ENCODE measurements around the gene KRTDAP.

The KRTDAP gene

GRCh38 chr19:35449359-35450043, 40.8 kb downstream of the KRTDAP start:
- DNase-seq, result peak; percentile 24 to 35

DNA sequence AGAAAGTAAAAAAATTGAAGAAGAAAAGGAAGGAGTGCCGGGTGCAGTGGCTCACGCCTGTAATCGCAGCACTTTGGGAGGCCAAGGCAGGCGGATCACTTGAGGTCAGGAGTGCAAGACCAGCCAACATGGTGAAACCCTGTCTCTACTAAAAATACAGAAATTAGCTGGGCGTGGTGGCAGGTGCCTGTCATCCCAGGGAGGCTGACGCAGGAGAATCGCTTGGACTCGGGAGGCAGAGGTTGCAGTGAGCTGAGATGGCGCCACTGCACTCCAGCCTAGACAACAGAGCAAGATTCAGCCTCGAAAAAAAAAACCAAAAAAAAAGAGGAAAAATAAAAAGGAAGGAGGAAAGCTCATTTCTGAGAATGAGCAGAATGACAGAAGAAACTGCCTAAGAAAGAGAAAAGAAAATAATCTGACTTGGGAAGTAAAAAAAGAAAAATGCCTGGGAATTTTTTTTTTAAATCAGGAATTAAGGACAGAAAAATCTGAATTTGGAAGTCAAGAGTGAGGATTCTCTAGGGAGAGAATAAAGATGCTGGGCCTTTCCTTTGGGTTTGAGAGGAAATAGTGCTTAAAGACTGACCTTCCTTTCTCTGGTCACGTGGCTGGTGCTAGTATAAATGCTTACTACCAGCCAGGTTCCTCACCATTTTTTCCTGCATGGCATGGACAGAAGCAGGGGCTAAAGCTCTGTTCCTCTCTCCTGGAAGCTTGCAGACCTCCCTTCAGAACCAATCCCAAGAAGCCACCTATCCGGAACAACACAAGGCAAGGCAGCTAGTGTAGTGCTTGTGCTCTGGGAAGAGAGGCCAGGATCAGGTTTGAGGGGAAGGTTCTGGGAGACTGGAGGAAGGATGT, 42.4 kb downstream of the KRTDAP start, which contains the start of gene FFAR2:
Gene FFAR2 (plus strand): TSS at position 652 of the 864 bp plus-strand sequence. CDS start 1,458 bp downstream, outside the sequence.
- DNase-seq, result no peak

DNA sequence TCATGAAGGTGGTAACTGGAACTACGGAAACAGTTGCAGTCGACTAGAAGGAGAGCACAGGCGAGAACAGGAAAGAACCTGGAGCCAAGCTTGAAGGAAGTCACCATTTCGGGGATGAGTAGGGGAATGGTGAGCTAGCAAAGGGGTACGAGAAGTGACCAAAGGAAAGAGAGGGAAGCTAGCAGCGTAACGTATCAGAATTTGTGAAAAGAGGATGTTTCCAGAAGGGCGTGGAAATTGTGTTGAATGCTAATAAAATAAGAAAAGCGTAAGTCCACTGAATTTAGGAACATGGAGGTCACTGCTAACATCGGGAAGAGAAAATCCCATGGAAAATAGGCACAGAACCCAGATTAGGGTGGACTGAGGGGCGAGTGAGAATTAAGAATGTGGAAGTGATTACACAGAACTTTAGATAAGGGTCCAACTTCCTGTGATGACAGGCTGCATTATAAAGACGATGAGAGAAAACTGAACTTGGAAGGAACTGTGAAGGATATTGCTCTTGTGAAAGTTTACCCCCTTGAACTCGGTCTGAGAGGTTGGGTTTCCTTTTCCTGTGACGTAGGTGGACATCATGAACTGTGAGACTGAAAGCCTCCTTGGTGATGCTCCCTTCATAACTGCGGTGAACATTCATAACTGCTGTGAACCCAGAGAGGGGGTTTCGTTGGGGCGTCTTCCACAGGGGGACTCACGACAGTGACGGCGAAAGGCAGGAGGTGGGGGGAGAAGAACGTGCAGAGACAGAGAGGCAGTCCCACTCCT, 44.3 kb downstream of the KRTDAP start:
- DNase-seq, result no peak

- DNase-seq, result no peak
Measured at GRCh38 chr19:35444735-35445134, 45.5 kb downstream of the KRTDAP start.

GRCh38 chr19:35442091-35442490, 48.2 kb downstream of the KRTDAP start:
- DNase-seq, result no peak

- DNase-seq, result no peak
Measured at GRCh38 chr19:35439921-35440320, 50.3 kb downstream of the KRTDAP start.

GRCh38 chr19:35438527-35438926, 51.7 kb downstream of the KRTDAP start:
- DNase-seq, result no peak

- DNase-seq, result no peak
Measured at GRCh38 chr19:35438096-35438495, 52.2 kb downstream of the KRTDAP start.

GRCh38 chr19:35437406-35437951, 52.8 kb downstream of the KRTDAP start:
- DNase-seq, result no peak

Measured in SHP77 (cell line).